ENCODE measurements around the gene PRKG1. TPM values are rescaled to one million over a fixed set of nuclear protein-coding genes. Genes with fewer than 3 reads are reported as not detected.
"Not testable (repeated sequence)": the region's sequence is repeated elsewhere in the genome, so short reads cannot be mapped to it uniquely, and the experiment has no call there.

Gene PRKG1
- total RNA-seq, 2 donors from 2014 or later, result 1.3 to 2.7 TPM

- no peak overlapping the region for H3K27ac ChIP-seq (ENCODE audit: low read depth, low read length)
- H3K9ac ChIP-seq (ENCODE audit: extremely low read depth, low read length, poor library complexity, severe bottlenecking), result no peak overlapping the region
- WGBS, 2 experiments (ENCODE audit: insufficient coverage in 1 of 2, insufficient read length in 1 of 2), result 94% methylated on average over 2 of the region's 2 CpGs; no CpG with 5 or more reads in 1 of the 2 experiments
- Mint-ChIP-seq H3K4me1 (peaks cover 9% of the 10 kb centered on the region), H3K27me3 (ENCODE audit: insufficient read depth) (no peaks in the 10 kb centered on the region), H3K27ac (no peak overlapping the region), H3K4me3 (no peak overlapping the region), H3K9me3 (no peaks in the 10 kb centered on the region), H3K36me3 (ENCODE audit: low read depth) (no peaks in the 10 kb centered on the region)
- H3K9me3 ChIP-seq (ENCODE audit: control insufficient read depth, low read length), result no peaks in the 10 kb centered on the region
- no peak for TF ChIP-seq CTCF (conservative IDR thresholded peaks at IDR 0.05)
- H3K36me3 ChIP-seq (ENCODE audit: control insufficient read depth, insufficient read depth, low read length), result no peaks in the 10 kb centered on the region
- no peaks in the 10 kb centered on the region for H3K27me3 ChIP-seq (ENCODE audit: control insufficient read depth, insufficient read depth, low read length, poor library complexity, severe bottlenecking)
- no peak for DNase-seq
- no peaks in the 10 kb centered on the region for H3K4me1 ChIP-seq (ENCODE audit: control insufficient read depth, insufficient read depth, low read length)
- H3K4me3 ChIP-seq (ENCODE audit: low read length), result no peak overlapping the region
Observed at GRCh38 chr10:52228556-52228955, 1154.3 kb downstream of the PRKG1 start.

GRCh38 chr10:52229291-52229931 is 1155.1 kb downstream of the PRKG1 start:
- Mint-ChIP-seq H3K27me3 (ENCODE audit: insufficient read depth) (no peaks in the 10 kb centered on the region), H3K4me1 (peaks cover 9% of the 10 kb centered on the region), H3K9me3 (no peaks in the 10 kb centered on the region), H3K36me3 (ENCODE audit: low read depth) (no peaks in the 10 kb centered on the region), H3K4me3 (no peak overlapping the region), H3K27ac (no peak overlapping the region)
- TF ChIP-seq CTCF (conservative IDR thresholded peaks at IDR 0.05), result no peak
- Histone ChIP-seq H3K27ac (ENCODE audit: low read depth, low read length) (no peak overlapping the region), H3K9me3 (ENCODE audit: control insufficient read depth, low read length) (no peaks in the 10 kb centered on the region), H3K4me1 (ENCODE audit: control insufficient read depth, insufficient read depth, low read length) (no peaks in the 10 kb centered on the region), H3K9ac (ENCODE audit: extremely low read depth, low read length, poor library complexity, severe bottlenecking) (no peak overlapping the region), H3K27me3 (ENCODE audit: control insufficient read depth, insufficient read depth, low read length, poor library complexity, severe bottlenecking) (no peaks in the 10 kb centered on the region), H3K36me3 (ENCODE audit: control insufficient read depth, insufficient read depth, low read length) (no peaks in the 10 kb centered on the region), H3K4me3 (ENCODE audit: low read length) (no peak overlapping the region)
- DNase-seq, result no peak
- WGBS, 2 experiments (ENCODE audit: insufficient coverage in 1 of 2, insufficient read length in 1 of 2), result 94 to 100% methylated on average over 1 to 2 of the region's 2 CpGs

- Histone ChIP-seq H3K4me1 (ENCODE audit: control insufficient read depth, insufficient read depth, low read length) (no peaks in the 10 kb centered on the region), H3K36me3 (ENCODE audit: control insufficient read depth, insufficient read depth, low read length) (no peaks in the 10 kb centered on the region), H3K4me3 (ENCODE audit: low read length) (peak overlapping the region; percentile 71), H3K27ac (ENCODE audit: low read depth, low read length) (no peak overlapping the region), H3K9me3 (ENCODE audit: control insufficient read depth, low read length) (no peaks in the 10 kb centered on the region), H3K9ac (ENCODE audit: extremely low read depth, low read length, poor library complexity, severe bottlenecking) (no peak overlapping the region), H3K27me3 (ENCODE audit: control insufficient read depth, insufficient read depth, low read length, poor library complexity, severe bottlenecking) (no peaks in the 10 kb centered on the region)
- 73 to 79% methylated on average over 3 to 4 of the region's 4 CpGs for WGBS, 2 experiments (ENCODE audit: insufficient coverage in 1 of 2, insufficient read length in 1 of 2)
- Mint-ChIP-seq H3K27me3 (ENCODE audit: insufficient read depth) (no peaks in the 10 kb centered on the region), H3K4me3 (peak overlapping the region; percentile 61), H3K4me1 (peaks cover 9% of the 10 kb centered on the region), H3K27ac (peak overlapping the region; percentile 83), H3K9me3 (no peaks in the 10 kb centered on the region), H3K36me3 (ENCODE audit: low read depth) (no peaks in the 10 kb centered on the region)
- TF ChIP-seq CTCF (conservative IDR thresholded peaks at IDR 0.05), result no peak
- DNase-seq, result no peak
Observed at GRCh38 chr10:52232561-52233350, 1158.5 kb downstream of the PRKG1 start.

- not testable (repeated sequence) for H3K4me1 ChIP-seq (ENCODE audit: control insufficient read depth, insufficient read depth, low read length); DNase-seq; H3K9me3 Mint-ChIP-seq; H3K4me1 Mint-ChIP-seq; H3K9ac ChIP-seq (ENCODE audit: extremely low read depth, low read length, poor library complexity, severe bottlenecking); H3K9me3 ChIP-seq (ENCODE audit: control insufficient read depth, low read length); H3K27ac ChIP-seq (ENCODE audit: low read depth, low read length); H3K36me3 Mint-ChIP-seq (ENCODE audit: low read depth); H3K36me3 ChIP-seq (ENCODE audit: control insufficient read depth, insufficient read depth, low read length); H3K27me3 ChIP-seq (ENCODE audit: control insufficient read depth, insufficient read depth, low read length, poor library complexity, severe bottlenecking); H3K27me3 Mint-ChIP-seq (ENCODE audit: insufficient read depth)
- Mint-ChIP-seq H3K27ac (peak overlapping the region; percentile 83), H3K4me3 (peak overlapping the region; percentile 61)
- H3K4me3 ChIP-seq (ENCODE audit: low read length), result peak overlapping the region; percentile 71
- 22% methylated on average over 4 of the region's 34 CpGs; no CpG with 5 or more reads in 1 of the 2 experiments for WGBS, 2 experiments (ENCODE audit: insufficient coverage in 1 of 2, insufficient read length in 1 of 2)
Observed at GRCh38 chr10:52233351-52233991, 1159.2 kb downstream of the PRKG1 start.
